SU-DHL-6 (cell line): ENCODE data around the gene MARS1.

Source experiments
- H2AFZ ChIP-seq: fragments of 200-600 bp; sonication (generic); 2 replicates; pipeline ENCODE4 v1.6.1; 2014; ENCODE audit warnings: low read depth, mild to moderate bottlenecking, moderate library complexity, mixed read lengths, antibody characterized with exemption, low read length; ENCODE audit not compliant: severe bottlenecking
- H3F3A ChIP-seq: fragments of 200-600 bp; shearing (Covaris generic); 2 replicates; pipeline ENCODE4 v1.6.0; 2016; ENCODE audit warnings: antibody characterized with exemption, mild to moderate bottlenecking; ENCODE audit not compliant: insufficient read depth
- H3K27ac ChIP-seq: fragments of 200-600 bp; sonication (generic); 2 replicates; pipeline ENCODE4 v1.5.1; 2016; ENCODE audit warnings: low read depth, mild to moderate bottlenecking, low read length, moderate library complexity, mixed read lengths
- H3K27me3 ChIP-seq: fragments of 200-600 bp; sonication (generic), shearing (Covaris generic); 2 replicates; pipeline ENCODE4 v1.6.0; 2014; ENCODE audit warnings: mild to moderate bottlenecking, low read length
- H3K36me3 ChIP-seq: fragments of 200-600 bp; sonication (generic); 2 replicates; pipeline ENCODE4 v1.6.1; 2014; ENCODE audit warnings: mild to moderate bottlenecking, low read length, mixed read lengths
- H3K4me2 ChIP-seq: fragments of 300-600, 200-600 bp; shearing (Covaris generic), sonication (generic); 2 replicates; pipeline ENCODE4 v1.6.0; 2014; ENCODE audit warnings: low read length, low read depth, mild to moderate bottlenecking; ENCODE audit not compliant: poor library complexity, severe bottlenecking
- H3K4me3 ChIP-seq: fragments of 200-600 bp; sonication (generic); 2 replicates; pipeline ENCODE4 v1.5.1; 2014; ENCODE audit warnings: antibody characterized with exemption, low read length, mild to moderate bottlenecking, mixed read lengths; ENCODE audit not compliant: insufficient read depth, poor library complexity, severe bottlenecking
- H3K79me2 ChIP-seq: fragments of 200-600 bp; sonication (generic); 2 replicates; pipeline ENCODE4 v1.6.1; 2014; ENCODE audit warnings: mild to moderate bottlenecking, low read length, moderate library complexity; ENCODE audit not compliant: insufficient read depth
- H3K9ac ChIP-seq: fragments of 200-600 bp; sonication (generic); 2 replicates; pipeline ENCODE4 v1.7.0; 2014; ENCODE audit warnings: mild to moderate bottlenecking, low read length
- H3K9me2 ChIP-seq: fragments of 200-600 bp; sonication (generic); replicated peaks from 2 replicates; pipeline ENCODE4 v1.6.1; 2014; ENCODE audit warnings: low read length; ENCODE audit not compliant: insufficient read depth
- H3K9me3 ChIP-seq: fragments of 200-600 bp; sonication (generic); 2 replicates; pipeline ENCODE4 v1.6.1; 2014; ENCODE audit warnings: low read length, mixed read lengths; ENCODE audit not compliant: insufficient read depth
- H4K20me1 ChIP-seq: fragments of 200-600 bp; sonication (generic); 2 replicates; pipeline ENCODE4 v1.6.1; 2014; ENCODE audit warnings: low read depth, mild to moderate bottlenecking, antibody characterized with exemption, low read length, moderate library complexity, mixed read lengths
- CTCF ChIP-seq: fragments of 200-600 bp; sonication (generic); IDR thresholded peaks from one replicate; pipeline ENCODE4 v1.5.1; 2017; ENCODE audit warnings: antibody characterized with exemption, mild to moderate bottlenecking, low read length, moderate library complexity; ENCODE audit not compliant: insufficient read depth, poor library complexity, severe bottlenecking
- EZH2phosphoT487 ChIP-seq: fragments of 200-600 bp; sonication (generic), shearing (Covaris generic); conservative IDR thresholded peaks from 2 replicates; pipeline ENCODE4 v1.6.1; 2018; ENCODE audit warnings: mild to moderate bottlenecking, antibody characterized with exemption, low read length, moderate library complexity, mixed read lengths

The MARS1 gene

GRCh38 chr12:57459055-57459749, 28.7 kb upstream of the MARS1 start:
- H4K20me1 ChIP-seq, result no peaks in the 10 kb centered on the region
- TF ChIP-seq CTCF (peak; percentile 89), EZH2phosphoT487 (no peak)
- H3K36me3 ChIP-seq, result no peaks in the 10 kb centered on the region
- peaks cover 14% of the 10 kb centered on the region for H3F3A ChIP-seq
- peak overlapping the region; percentile 92 for H2AFZ ChIP-seq
- no peaks in the 10 kb centered on the region; the same call in 1 of the 2 replicates for H3K79me2 ChIP-seq
- no peaks in the 10 kb centered on the region for H3K27me3 ChIP-seq
- H3K4me2 ChIP-seq, result peak overlapping the region; percentile 89
- H3K27ac ChIP-seq, result peak overlapping the region; percentile 75
- peak overlapping the region; percentile 59 for H3K9ac ChIP-seq
- H3K9me3 ChIP-seq, result no peaks in the 10 kb centered on the region
- no peaks in the 10 kb centered on the region for H3K9me2 ChIP-seq
- H3K4me3 ChIP-seq, result peak overlapping the region; percentile 96

- Histone ChIP-seq H3F3A (peaks cover 14% of the 10 kb centered on the region), H3K79me2 (no peaks in the 10 kb centered on the region; the same call in 1 of the 2 replicates), H4K20me1 (no peaks in the 10 kb centered on the region), H3K4me3 (peak within 1 kb of the TSS; percentile 96), H3K27me3 (no peaks in the 10 kb centered on the region), H3K4me2 (peak within 1 kb of the TSS; percentile 89), H3K9me2 (no peaks in the 10 kb centered on the region), H3K27ac (peak within 1 kb of the TSS; percentile 75), H3K9me3 (no peaks in the 10 kb centered on the region), H3K36me3 (no peaks in the 10 kb centered on the region), H3K9ac (peak within 1 kb of the TSS; percentile 59), H2AFZ (peak within 1 kb of the TSS; percentile 92)
- TF ChIP-seq CTCF (no peak), EZH2phosphoT487 (no peak)
These were observed 28.0 kb upstream of the MARS1 start, which contains the start of gene GLI1 for GRCh38 chr12:57459750-57460467. Gene GLI1 (plus strand): TSS chr12:57459785. CDS start chr12:57463692, 3,907 bp downstream.

GRCh38 chr12:57460468-57460784, 27.4 kb upstream of the MARS1 start:
- H3K9ac ChIP-seq, result peak overlapping the region; percentile 59
- H2AFZ ChIP-seq, result no peak overlapping the region
- H3K79me2 ChIP-seq, result no peaks in the 10 kb centered on the region; the same call in 1 of the 2 replicates
- peak overlapping the region; percentile 96 for H3K4me3 ChIP-seq
- H3K36me3 ChIP-seq, result no peaks in the 10 kb centered on the region
- H3K9me3 ChIP-seq, result no peaks in the 10 kb centered on the region
- peak overlapping the region; percentile 75 for H3K27ac ChIP-seq
- TF ChIP-seq EZH2phosphoT487 (no peak), CTCF (no peak)
- H3F3A ChIP-seq, result peaks cover 14% of the 10 kb centered on the region
- H4K20me1 ChIP-seq, result no peaks in the 10 kb centered on the region
- peak overlapping the region; percentile 89 for H3K4me2 ChIP-seq
- H3K27me3 ChIP-seq, result no peaks in the 10 kb centered on the region
- H3K9me2 ChIP-seq, result no peaks in the 10 kb centered on the region
